Measurements from ENCODE around the gene WDR62.

The WDR62 gene

DNA sequence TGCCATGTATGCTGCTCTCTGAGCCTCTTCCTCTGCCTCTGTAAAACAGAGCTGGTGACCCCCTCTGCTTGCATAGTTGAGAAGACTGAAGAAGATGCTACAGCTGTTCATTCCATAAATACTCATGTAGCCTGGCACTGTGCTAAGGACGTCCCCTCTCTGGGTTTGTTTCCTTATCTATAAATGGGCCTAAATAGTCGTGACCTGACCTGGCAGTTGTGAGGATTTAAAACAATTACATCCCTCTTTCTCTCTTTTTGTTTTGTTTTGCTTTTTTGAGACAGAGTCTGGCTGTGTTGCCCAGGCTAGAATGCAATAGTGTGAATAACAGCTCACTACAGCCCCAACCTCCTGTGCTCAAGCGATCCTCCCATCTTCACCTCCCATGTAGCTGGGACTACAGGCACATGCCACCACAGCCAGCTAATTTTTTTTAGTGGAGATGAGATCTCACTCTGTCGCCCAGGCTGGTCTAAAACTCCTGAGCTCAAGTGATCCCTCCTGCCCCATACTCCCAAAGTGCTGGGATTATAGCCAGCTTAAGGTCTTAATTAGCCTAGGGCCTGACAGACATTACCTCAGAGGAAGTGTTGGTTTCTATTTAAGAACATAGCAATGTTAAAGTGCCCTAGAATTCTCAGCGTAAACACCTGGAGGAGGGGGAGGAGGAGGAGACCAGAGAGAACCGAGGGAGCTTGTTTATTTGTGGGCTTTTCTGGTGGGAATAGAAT lies 4.6 kb downstream of the WDR62 start (continued):
- no peak for TF ChIP-seq ZNF341 (tag by site-specific recombination; IDR thresholded peaks at IDR 0.05; ENCODE audit: low read depth)

DNA sequence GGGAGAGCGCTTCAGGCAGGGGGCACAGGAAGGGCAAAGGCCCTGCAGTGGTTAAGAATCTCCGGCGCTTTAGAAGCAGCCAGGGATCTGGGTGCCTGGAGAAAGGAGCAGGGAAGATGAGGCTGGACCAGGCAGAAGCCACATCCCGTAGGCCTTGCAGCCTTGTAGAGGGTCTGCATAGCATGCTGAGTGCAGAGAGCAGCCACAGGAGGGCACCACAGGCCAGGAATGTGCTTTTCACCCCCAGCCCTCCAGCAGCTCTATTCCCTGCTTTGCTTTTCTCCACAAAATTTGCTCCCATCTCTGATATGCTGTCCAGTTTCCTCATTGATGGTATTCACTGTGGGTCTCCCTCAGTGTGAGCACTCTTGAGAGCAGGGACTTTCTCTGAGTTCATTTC lies 5.7 kb downstream of the WDR62 start:
- CTCF ChIA-PET, result interaction anchor here (0.5 to 4.8 kb wide), 35 partner anchors 11 to 1420 kb away, joined by 3 to 72 read pairs (median 5); partner anchors contain the start of genes OVOL3, POLR2I, SDHAF1 and TBCB
- TF ChIP-seq ZBTB48 (tag by site-specific recombination; IDR thresholded peaks at IDR 0.05) (0 out of 2 replicates have a peak, but pooled peaks have one; percentile 23), REST (tag by site-specific recombination; IDR thresholded peaks at IDR 0.05) (0 out of 2 replicates have a peak, but pooled peaks have one; percentile 20), IKZF3 (tag by site-specific recombination; IDR thresholded peaks at IDR 0.05) (peak; percentile 25; the same call in 1 of the 2 replicates), ZNF600 (tag by site-specific recombination; IDR thresholded peaks at IDR 0.05) (peak; percentile 51), GLIS1 (tag by site-specific recombination; IDR thresholded peaks at IDR 0.05) (peak; percentile 63), ZSCAN30 (tag by site-specific recombination; IDR thresholded peaks at IDR 0.05) (peak; percentile 44; the same call in 1 of the 2 replicates), ZNF2 (tag by site-specific recombination; IDR thresholded peaks at IDR 0.05) (peak; percentile 60; the same call in 1 of the 2 replicates), ZNF768 (tag by site-specific recombination; IDR thresholded peaks at IDR 0.05) (no peak), CTCF (tag by site-specific recombination; IDR thresholded peaks at IDR 0.05) (peak; percentile 97), ZNF324 (tag by site-specific recombination; IDR thresholded peaks at IDR 0.05) (no peak), KLF8 (tag by site-specific recombination; IDR thresholded peaks at IDR 0.05) (0 out of 2 replicates have a peak, but pooled peaks have one; percentile 21), ZBTB26 (tag by site-specific recombination; optimal IDR thresholded peaks at IDR 0.05) (peak; percentile 15), ZNF654 (tag by site-specific recombination; IDR thresholded peaks at IDR 0.05; ENCODE audit: low read depth) (peak; percentile 97), ZXDB (tag by site-specific recombination; IDR thresholded peaks at IDR 0.05) (peak; percentile 58), ZBTB17 (tag by site-specific recombination; IDR thresholded peaks at IDR 0.05) (peak; percentile 36), ZNF561 (tag by site-specific recombination; IDR thresholded peaks at IDR 0.05; ENCODE audit: borderline replicate concordance) (no peak), ZNF169 (tag by site-specific recombination; IDR thresholded peaks at IDR 0.05) (no peak)
- Histone ChIP-seq H3K9me3 (ENCODE audit: control insufficient read depth, insufficient read depth, low read depth, low read length) (no peaks in the 10 kb centered on the region), H3K4me3 (ENCODE audit: low read depth, low read length) (no peak overlapping the region), H3K36me3 (ENCODE audit: control insufficient read depth in 2 of 2, insufficient read depth in 1 of 2, low read length in 2 of 2) (peaks cover 73 to 85% of the 10 kb centered on the region in 2 experiments), H3K4me1 (ENCODE audit: control insufficient read depth, insufficient read depth, low read length) (peaks cover 23% of the 10 kb centered on the region), H3K27ac (ENCODE audit: extremely low read depth, low read depth, low read length) (peak overlapping the region; percentile 21; the same call in 1 of the 2 replicates)
- POLR2A ChIA-PET, result interaction anchor here (0.6 to 3.5 kb wide), 10 partner anchors 10 to 154 kb away, joined by 3 to 28 read pairs (median 4); partner anchors contain the start of genes ALKBH6, POLR2I, TBCB and ZNF565

Data from HEK293 (cell line).